ENCODE measurements around the gene TSHR.
A peak's percentile ranks its signal among the peaks of the same experiment; 100 is the strongest.

Gene TSHR

DNA sequence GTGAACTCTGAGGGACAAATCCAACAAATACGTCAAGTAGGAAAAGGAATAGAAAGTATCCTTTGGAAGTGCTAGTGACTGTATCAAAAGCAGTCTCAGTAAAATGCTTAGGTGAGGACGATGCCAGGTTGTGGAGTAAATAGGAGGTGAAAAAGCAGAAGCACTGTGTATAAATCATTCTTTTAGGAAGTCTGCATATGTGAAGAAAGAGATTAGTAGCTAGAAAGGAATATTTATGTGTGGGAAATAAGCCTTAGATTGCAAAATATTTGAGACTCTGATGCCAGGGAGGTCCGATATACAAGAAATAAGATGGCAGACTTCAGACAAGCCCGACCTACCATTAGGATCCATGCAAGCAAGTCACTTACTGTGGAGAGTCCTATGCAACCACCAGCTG is 21.7 kb upstream of the TSHR start:
- Histone ChIP-seq H2BK12ac (ENCODE audit: low read length in 2 of 2) (no peak overlapping the region), H2AFZ (ENCODE audit: low read depth, low read length) (no peak overlapping the region), H3K14ac (ENCODE audit: low read length in 2 of 2) (no peak overlapping the region), H3K23ac (ENCODE audit: low read length in 2 of 2) (no peak overlapping the region), H3K4me1 (ENCODE audit: control insufficient read depth, insufficient read depth, low read depth, low read length) (no peaks in the 10 kb centered on the region), H2BK120ac (ENCODE audit: low read depth, low read length) (no peak overlapping the region), H3K79me1 (replicated peaks; ENCODE audit: low read length, poor library complexity, severe bottlenecking) (peaks cover 16% of the 10 kb centered on the region), H3K4ac (ENCODE audit: low read depth in 1 of 2, low read length in 2 of 2) (no peak overlapping the region), H3K9me3 (ENCODE audit: control insufficient read depth, low read length) (no peaks in the 10 kb centered on the region), H3K18ac (ENCODE audit: low read depth in 1 of 2, low read length in 2 of 2) (no peak overlapping the region), H3K9ac (ENCODE audit: low read length) (no peak overlapping the region), H4K8ac (ENCODE audit: low read length) (no peak overlapping the region), H3K27me3 (ENCODE audit: control insufficient read depth in 1 of 2, insufficient read depth in 1 of 2, low read length in 2 of 2) (no peaks in the 10 kb centered on the region), H4K91ac (ENCODE audit: low read length) (no peak overlapping the region), H2AK5ac (ENCODE audit: low read length, severe bottlenecking) (no peak overlapping the region), H3K4me2 (ENCODE audit: low read length, poor library complexity, severe bottlenecking) (no peak overlapping the region), H3K36me3 (ENCODE audit: control insufficient read depth in 1 of 2, insufficient read depth in 2 of 2, low read depth in 1 of 2, low read length in 2 of 2) (no peaks in the 10 kb centered on the region), H2BK5ac (ENCODE audit: low read depth, low read length, poor library complexity, severe bottlenecking) (no peak overlapping the region), H3K27ac (ENCODE audit: low read length, poor library complexity, severe bottlenecking) (no peak overlapping the region), H3K4me3 (ENCODE audit: insufficient read depth in 1 of 2, low read depth in 1 of 2, low read length in 2 of 2) (no peak overlapping the region), H2BK15ac (ENCODE audit: low read depth, poor library complexity, severe bottlenecking) (no peak overlapping the region)
- WGBS, result 95% methylated on average over 4 of the region's 4 CpGs
- DNase-seq, result no peak

DNA sequence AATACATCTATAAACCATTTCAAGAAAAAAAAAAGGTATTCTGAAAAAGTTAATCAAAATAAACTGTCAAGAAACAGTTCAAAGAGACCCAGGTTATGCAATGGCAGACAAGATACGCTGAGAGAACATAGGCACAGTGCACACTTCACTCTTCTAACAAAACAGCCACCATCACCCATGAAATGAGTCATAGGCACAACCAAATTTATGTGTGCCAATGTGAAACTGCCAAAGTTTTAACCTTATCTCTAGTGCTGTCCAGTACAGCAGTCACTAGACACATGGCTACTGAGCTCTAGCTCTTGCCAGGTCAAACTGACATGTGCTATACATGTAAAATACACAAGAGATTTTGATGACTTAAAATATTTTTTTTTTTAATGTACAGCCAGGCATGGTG is 15.3 kb upstream of the TSHR start:
- Histone ChIP-seq H4K91ac (ENCODE audit: low read length) (no peak overlapping the region), H3K18ac (ENCODE audit: low read depth in 1 of 2, low read length in 2 of 2) (no peak overlapping the region), H2AFZ (ENCODE audit: low read depth, low read length) (no peak overlapping the region), H2BK12ac (ENCODE audit: low read length in 2 of 2) (no peak overlapping the region), H3K4me3 (ENCODE audit: insufficient read depth in 1 of 2, low read depth in 1 of 2, low read length in 2 of 2) (no peak overlapping the region), H3K4me2 (ENCODE audit: low read length, poor library complexity, severe bottlenecking) (no peak overlapping the region), H3K4me1 (ENCODE audit: control insufficient read depth, insufficient read depth, low read depth, low read length) (peaks cover 3% of the 10 kb centered on the region), H3K23ac (ENCODE audit: low read length in 2 of 2) (no peak overlapping the region), H3K27me3 (ENCODE audit: control insufficient read depth in 1 of 2, insufficient read depth in 1 of 2, low read length in 2 of 2) (no peaks in the 10 kb centered on the region), H3K9ac (ENCODE audit: low read length) (no peak overlapping the region), H2BK120ac (ENCODE audit: low read depth, low read length) (no peak overlapping the region), H3K9me3 (ENCODE audit: control insufficient read depth, low read length) (no peaks in the 10 kb centered on the region), H3K14ac (ENCODE audit: low read length in 2 of 2) (no peak overlapping the region), H2AK5ac (ENCODE audit: low read length, severe bottlenecking) (no peak overlapping the region), H2BK15ac (ENCODE audit: low read depth, poor library complexity, severe bottlenecking) (no peak overlapping the region), H3K4ac (ENCODE audit: low read depth in 1 of 2, low read length in 2 of 2) (no peak overlapping the region), H4K8ac (ENCODE audit: low read length) (no peak overlapping the region), H2BK5ac (ENCODE audit: low read depth, low read length, poor library complexity, severe bottlenecking) (no peak overlapping the region), H3K79me1 (replicated peaks; ENCODE audit: low read length, poor library complexity, severe bottlenecking) (peaks cover 15% of the 10 kb centered on the region), H3K27ac (ENCODE audit: low read length, poor library complexity, severe bottlenecking) (no peak overlapping the region), H3K36me3 (ENCODE audit: control insufficient read depth in 1 of 2, insufficient read depth in 2 of 2, low read depth in 1 of 2, low read length in 2 of 2) (no peaks in the 10 kb centered on the region)
- 96% methylated on average over 1 of the region's 1 CpG for WGBS
- no peak for DNase-seq

DNA sequence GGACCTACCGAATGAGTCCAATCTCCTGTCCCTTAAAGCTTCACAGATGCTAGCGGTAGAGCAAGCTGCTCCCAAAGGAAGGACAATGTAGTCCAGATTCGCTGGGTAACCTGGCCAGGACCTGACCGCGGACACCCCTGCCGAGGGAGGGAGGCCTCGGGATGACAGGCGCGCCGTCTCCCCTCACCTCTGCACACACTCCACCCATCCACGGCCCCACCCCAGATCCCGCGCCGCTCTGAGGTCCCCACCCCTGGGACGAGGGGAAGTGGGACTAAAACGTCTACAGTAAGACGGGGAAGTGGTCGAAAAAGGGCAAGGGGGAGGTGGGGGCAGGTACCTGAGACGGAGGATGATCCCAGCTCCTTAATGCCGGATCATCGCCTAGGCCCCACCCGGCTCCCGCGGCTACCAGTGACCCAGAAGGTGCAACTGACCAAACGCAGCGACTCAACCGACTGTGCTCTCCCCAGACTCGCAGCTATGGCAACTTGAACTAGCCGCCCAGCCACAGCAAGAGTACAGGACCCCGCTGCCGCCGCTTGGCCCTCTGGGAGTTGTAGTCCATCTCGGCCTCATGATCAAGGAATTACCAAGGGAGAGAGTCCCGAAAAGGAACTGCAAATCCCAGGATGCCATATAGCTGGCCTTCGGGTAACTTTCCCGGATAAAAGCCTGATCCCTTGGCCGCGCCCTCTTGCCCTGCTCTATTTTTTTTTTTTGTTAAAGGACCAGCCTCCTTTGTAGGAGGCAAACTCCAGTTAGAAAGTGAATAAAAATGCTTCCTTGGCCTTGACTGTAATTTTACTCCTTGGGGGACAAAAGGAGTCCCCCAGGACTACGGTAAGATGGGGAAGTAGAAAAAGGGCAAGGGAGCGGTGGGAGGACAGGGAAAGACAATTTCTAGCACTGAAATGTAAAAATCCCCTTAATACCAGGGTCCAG is 13.9 kb upstream of the TSHR start, which contains the start of gene CEP128:
CEP128 (minus strand) TSS at position 498 of the 945 bp plus-strand sequence.
- H3K4me2 ChIP-seq (ENCODE audit: low read length, poor library complexity, severe bottlenecking), result peak within 1 kb of the TSS; percentile 99
- under 1% methylated on average over 27 of the region's 40 CpGs for whole genome bisulfite sequencing
- H2BK120ac ChIP-seq (ENCODE audit: low read depth, low read length), result no peak within 1 kb of the TSS
- no peak within 1 kb of the TSS for H3K23ac ChIP-seq (ENCODE audit: low read length in 2 of 2)
- H3K9ac ChIP-seq (ENCODE audit: low read length), result peak within 1 kb of the TSS; percentile 90
- peaks cover 12% of the 10 kb centered on the region for H3K79me1 ChIP-seq (replicated peaks; ENCODE audit: low read length, poor library complexity, severe bottlenecking)
- H3K14ac ChIP-seq (ENCODE audit: low read length in 2 of 2), result no peak within 1 kb of the TSS
- peaks cover 3% of the 10 kb centered on the region for H3K4me1 ChIP-seq (ENCODE audit: control insufficient read depth, insufficient read depth, low read depth, low read length)
- H3K18ac ChIP-seq (ENCODE audit: low read depth in 1 of 2, low read length in 2 of 2), result peak within 1 kb of the TSS in 1 of 2 experiments; percentile 49
- no peak within 1 kb of the TSS for H2BK15ac ChIP-seq (ENCODE audit: low read depth, poor library complexity, severe bottlenecking)
- H3K36me3 ChIP-seq (ENCODE audit: control insufficient read depth in 1 of 2, insufficient read depth in 2 of 2, low read depth in 1 of 2, low read length in 2 of 2), result no peaks in the 10 kb centered on the region
- peak within 1 kb of the TSS; percentile 99 for H2AFZ ChIP-seq (ENCODE audit: low read depth, low read length)
- H2BK12ac ChIP-seq (ENCODE audit: low read length in 2 of 2), result peak within 1 kb of the TSS in 1 of 2 experiments; percentile 52
- no peak within 1 kb of the TSS for H3K27ac ChIP-seq (ENCODE audit: low read length, poor library complexity, severe bottlenecking)
- no peaks in the 10 kb centered on the region for H3K27me3 ChIP-seq (ENCODE audit: control insufficient read depth in 1 of 2, insufficient read depth in 1 of 2, low read length in 2 of 2)
- no peak within 1 kb of the TSS for H2BK5ac ChIP-seq (ENCODE audit: low read depth, low read length, poor library complexity, severe bottlenecking)
- DNase-seq, result peak; percentile 99
- peak within 1 kb of the TSS in 1 of 2 experiments; percentile 77 for H3K4ac ChIP-seq (ENCODE audit: low read depth in 1 of 2, low read length in 2 of 2)
- no peaks in the 10 kb centered on the region for H3K9me3 ChIP-seq (ENCODE audit: control insufficient read depth, low read length)
- H4K91ac ChIP-seq (ENCODE audit: low read length), result no peak within 1 kb of the TSS
- peak within 1 kb of the TSS; percentile 82 to 83 for H3K4me3 ChIP-seq (ENCODE audit: insufficient read depth in 1 of 2, low read depth in 1 of 2, low read length in 2 of 2)
- peak within 1 kb of the TSS; percentile 80 for H4K8ac ChIP-seq (ENCODE audit: low read length)
- H2AK5ac ChIP-seq (ENCODE audit: low read length, severe bottlenecking), result no peak within 1 kb of the TSS

DNA sequence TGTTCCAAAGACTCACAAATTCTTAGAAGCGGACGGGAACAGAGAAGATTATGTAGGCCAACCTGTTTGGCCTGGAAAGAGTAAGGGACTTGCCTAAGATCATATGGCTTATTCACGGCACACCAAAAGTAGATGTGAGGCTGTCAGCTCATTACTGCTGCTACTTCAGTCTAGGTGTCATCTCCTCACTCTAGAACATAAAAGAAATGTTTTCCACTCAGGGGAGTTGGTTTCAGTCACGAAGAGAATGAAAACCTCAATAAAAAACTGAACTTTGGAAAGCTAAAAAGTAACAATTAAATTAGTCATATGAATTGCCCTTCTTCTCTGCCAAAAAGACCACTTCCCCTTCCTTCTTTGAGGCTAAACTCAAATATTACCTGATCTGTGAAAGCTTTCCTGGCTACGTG is 13.2 kb upstream of the TSHR start:
- Histone ChIP-seq H3K14ac (ENCODE audit: low read length in 2 of 2) (no peak overlapping the region), H3K27ac (ENCODE audit: low read length, poor library complexity, severe bottlenecking) (no peak overlapping the region), H3K23ac (ENCODE audit: low read length in 2 of 2) (no peak overlapping the region), H3K4me3 (ENCODE audit: insufficient read depth in 1 of 2, low read depth in 1 of 2, low read length in 2 of 2) (peak overlapping the region in 1 of 2 experiments; percentile 83), H3K4me1 (ENCODE audit: control insufficient read depth, insufficient read depth, low read depth, low read length) (peaks cover 3% of the 10 kb centered on the region), H3K36me3 (ENCODE audit: control insufficient read depth in 1 of 2, insufficient read depth in 2 of 2, low read depth in 1 of 2, low read length in 2 of 2) (no peaks in the 10 kb centered on the region), H3K18ac (ENCODE audit: low read depth in 1 of 2, low read length in 2 of 2) (peak overlapping the region in 1 of 2 experiments; percentile 49), H3K4me2 (ENCODE audit: low read length, poor library complexity, severe bottlenecking) (peak overlapping the region; percentile 63), H2BK120ac (ENCODE audit: low read depth, low read length) (no peak overlapping the region), H3K9me3 (ENCODE audit: control insufficient read depth, low read length) (no peaks in the 10 kb centered on the region), H2AFZ (ENCODE audit: low read depth, low read length) (peak overlapping the region; percentile 84), H3K9ac (ENCODE audit: low read length) (peak overlapping the region; percentile 90), H3K79me1 (replicated peaks; ENCODE audit: low read length, poor library complexity, severe bottlenecking) (peaks cover 9% of the 10 kb centered on the region), H4K91ac (ENCODE audit: low read length) (no peak overlapping the region), H4K8ac (ENCODE audit: low read length) (no peak overlapping the region), H3K27me3 (ENCODE audit: control insufficient read depth in 1 of 2, insufficient read depth in 1 of 2, low read length in 2 of 2) (no peaks in the 10 kb centered on the region), H2BK15ac (ENCODE audit: low read depth, poor library complexity, severe bottlenecking) (no peak overlapping the region), H2BK12ac (ENCODE audit: low read length in 2 of 2) (no peak overlapping the region), H3K4ac (ENCODE audit: low read depth in 1 of 2, low read length in 2 of 2) (peak overlapping the region in 1 of 2 experiments; percentile 77), H2AK5ac (ENCODE audit: low read length, severe bottlenecking) (no peak overlapping the region), H2BK5ac (ENCODE audit: low read depth, low read length, poor library complexity, severe bottlenecking) (no peak overlapping the region)
- 61% methylated on average over 3 of the region's 5 CpGs for WGBS
- DNase-seq, result no peak

Data from mesenchymal stem cell (in vitro differentiated cells and primary cell).